ENCODE results near the gene BSND. TPM values are rescaled to one million over a fixed set of nuclear protein-coding genes. Genes with fewer than 3 reads are reported as not detected.

The BSND gene
- polyA plus RNA-seq, 3 donors: 0.02 TPM; not detected in 2

- no peak overlapping the region for H3K27ac ChIP-seq (ENCODE audit: low read depth, low read length)
- 38 to 45% (median 43%) methylated on average over 8 to 9 of the region's 9 CpGs for WGBS, 3 donors
Measured at GRCh38 chr1:55038974-55039341, 40.2 kb downstream of the BSND start.

DNA sequence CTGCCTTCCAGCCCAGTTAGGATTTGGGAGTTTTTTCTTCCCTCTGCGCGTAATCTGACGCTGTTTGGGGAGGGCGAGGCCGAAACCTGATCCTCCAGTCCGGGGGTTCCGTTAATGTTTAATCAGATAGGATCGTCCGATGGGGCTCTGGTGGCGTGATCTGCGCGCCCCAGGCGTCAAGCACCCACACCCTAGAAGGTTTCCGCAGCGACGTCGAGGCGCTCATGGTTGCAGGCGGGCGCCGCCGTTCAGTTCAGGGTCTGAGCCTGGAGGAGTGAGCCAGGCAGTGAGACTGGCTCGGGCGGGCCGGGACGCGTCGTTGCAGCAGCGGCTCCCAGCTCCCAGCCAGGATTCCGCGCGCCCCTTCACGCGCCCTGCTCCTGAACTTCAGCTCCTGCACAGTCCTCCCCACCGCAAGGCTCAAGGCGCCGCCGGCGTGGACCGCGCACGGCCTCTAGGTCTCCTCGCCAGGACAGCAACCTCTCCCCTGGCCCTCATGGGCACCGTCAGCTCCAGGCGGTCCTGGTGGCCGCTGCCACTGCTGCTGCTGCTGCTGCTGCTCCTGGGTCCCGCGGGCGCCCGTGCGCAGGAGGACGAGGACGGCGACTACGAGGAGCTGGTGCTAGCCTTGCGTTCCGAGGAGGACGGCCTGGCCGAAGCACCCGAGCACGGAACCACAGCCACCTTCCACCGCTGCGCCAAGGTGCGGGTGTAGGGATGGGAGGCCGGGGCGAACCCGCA is 40.8 kb downstream of the BSND start, which contains the start of gene PCSK9:
TSS of gene PCSK9 (plus strand) at position 207 of the 741 bp plus-strand sequence. CDS start at position 497, 290 bp downstream.
- no peak within 1 kb of the TSS for H3K27ac ChIP-seq (ENCODE audit: low read depth, low read length)
- WGBS, 3 donors: 1 to 2% (median 1%) methylated on average over 62 to 67 of the region's 67 CpGs

- H3K27ac ChIP-seq (ENCODE audit: low read depth, low read length): no peak overlapping the region
- 9 to 16% (median 13%) methylated on average over 45 to 49 of the region's 49 CpGs for WGBS, 3 donors
Measured at GRCh38 chr1:55040083-55040932, 41.6 kb downstream of the BSND start.

DNA sequence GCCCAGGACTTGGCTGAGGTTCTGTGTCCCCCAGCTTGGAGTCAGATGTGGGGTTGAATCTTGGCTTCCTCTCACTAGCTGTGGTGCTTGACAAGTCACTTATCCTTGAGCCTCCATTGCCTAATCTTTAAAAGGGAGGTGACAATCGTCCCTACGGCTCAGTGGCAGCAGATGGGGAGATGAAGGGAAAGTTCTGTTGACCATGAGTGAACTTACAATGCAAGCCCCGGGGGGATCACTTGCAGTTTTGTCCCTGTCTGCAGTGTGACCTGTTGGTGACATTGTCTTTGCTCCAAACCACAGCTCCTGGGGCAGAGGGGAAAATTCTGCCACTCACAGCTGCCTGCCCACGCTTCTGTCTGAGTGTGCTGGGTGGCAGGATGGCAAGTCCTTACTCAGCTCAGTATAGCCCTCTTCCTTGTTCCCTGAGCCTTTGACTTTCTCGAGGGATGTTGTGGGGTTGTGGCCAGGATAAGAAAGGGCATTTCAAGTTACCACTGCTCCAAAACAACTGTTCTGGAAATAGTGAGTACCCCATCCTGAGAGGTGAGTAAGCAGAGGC is 42.3 kb downstream of the BSND start:
- no peak overlapping the region for H3K27ac ChIP-seq (ENCODE audit: low read depth, low read length)
- 39 to 55% (median 47%) methylated on average over 5 of the region's 5 CpGs for WGBS, 3 donors

DNA sequence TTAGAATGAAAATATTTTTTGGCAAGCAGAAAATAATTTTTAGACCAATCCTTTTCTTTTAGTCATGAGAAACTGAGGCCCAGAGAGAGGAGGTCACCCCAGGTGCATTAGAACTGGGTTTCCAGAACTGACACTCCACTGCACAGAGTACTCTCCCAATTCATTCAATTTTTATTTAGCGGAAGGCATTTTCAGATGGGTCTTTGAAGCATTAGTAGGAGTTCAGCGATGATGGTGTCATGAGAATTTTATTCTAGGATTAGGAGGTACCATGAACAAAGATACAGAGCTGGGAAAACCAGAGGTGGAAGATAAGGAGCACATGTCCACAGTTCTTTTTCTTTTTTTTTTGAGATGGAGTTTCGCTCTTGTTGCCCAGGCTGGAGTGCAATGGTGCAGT is 42.9 kb downstream of the BSND start:
- no peak overlapping the region for H3K27ac ChIP-seq (ENCODE audit: low read depth, low read length)

DNA sequence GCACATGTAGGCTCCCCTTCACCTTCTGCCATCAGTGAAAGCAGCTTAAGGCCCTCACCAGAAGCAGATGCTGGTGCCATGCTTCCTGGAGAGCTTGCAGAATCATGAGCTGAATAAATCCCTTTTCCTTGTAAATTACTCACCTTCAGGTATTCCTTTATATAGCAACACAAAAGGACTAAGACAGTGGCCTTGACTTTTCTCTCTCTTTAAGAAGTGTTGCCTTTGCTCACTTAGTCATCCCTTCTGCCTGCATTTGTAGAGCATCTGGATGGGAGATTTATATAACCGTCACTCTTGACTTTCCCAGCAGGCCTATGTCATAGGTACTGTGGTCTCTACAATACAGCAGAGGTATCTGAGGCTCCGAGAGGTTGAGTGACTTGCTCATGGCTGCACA is 44.3 kb downstream of the BSND start:
- H3K27ac ChIP-seq (ENCODE audit: low read depth, low read length): no peak overlapping the region
- 91 to 95% (median 92%) methylated on average over 2 of the region's 2 CpGs for WGBS, 3 donors

More for the DNA sequence above, 42.9 kb downstream of the BSND start:
- 66 to 96% (median 78%) methylated on average over 3 of the region's 3 CpGs for WGBS, 3 donors

DNA sequence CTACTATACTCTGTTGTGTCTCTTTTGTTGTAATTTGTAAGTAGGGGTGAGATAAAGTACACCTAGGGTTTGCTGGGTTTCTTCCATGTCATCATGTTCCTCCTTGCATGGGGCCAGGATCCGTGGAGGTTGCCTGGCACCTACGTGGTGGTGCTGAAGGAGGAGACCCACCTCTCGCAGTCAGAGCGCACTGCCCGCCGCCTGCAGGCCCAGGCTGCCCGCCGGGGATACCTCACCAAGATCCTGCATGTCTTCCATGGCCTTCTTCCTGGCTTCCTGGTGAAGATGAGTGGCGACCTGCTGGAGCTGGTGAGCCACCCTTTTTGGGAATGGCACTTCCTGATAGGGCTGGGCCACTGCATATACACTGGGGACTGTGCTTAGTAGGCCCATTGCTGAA is 45.0 kb downstream of the BSND start:
- 94 to 98% (median 97%) methylated on average over 9 of the region's 9 CpGs for WGBS, 3 donors
- H3K27ac ChIP-seq (ENCODE audit: low read depth, low read length): no peak overlapping the region

DNA sequence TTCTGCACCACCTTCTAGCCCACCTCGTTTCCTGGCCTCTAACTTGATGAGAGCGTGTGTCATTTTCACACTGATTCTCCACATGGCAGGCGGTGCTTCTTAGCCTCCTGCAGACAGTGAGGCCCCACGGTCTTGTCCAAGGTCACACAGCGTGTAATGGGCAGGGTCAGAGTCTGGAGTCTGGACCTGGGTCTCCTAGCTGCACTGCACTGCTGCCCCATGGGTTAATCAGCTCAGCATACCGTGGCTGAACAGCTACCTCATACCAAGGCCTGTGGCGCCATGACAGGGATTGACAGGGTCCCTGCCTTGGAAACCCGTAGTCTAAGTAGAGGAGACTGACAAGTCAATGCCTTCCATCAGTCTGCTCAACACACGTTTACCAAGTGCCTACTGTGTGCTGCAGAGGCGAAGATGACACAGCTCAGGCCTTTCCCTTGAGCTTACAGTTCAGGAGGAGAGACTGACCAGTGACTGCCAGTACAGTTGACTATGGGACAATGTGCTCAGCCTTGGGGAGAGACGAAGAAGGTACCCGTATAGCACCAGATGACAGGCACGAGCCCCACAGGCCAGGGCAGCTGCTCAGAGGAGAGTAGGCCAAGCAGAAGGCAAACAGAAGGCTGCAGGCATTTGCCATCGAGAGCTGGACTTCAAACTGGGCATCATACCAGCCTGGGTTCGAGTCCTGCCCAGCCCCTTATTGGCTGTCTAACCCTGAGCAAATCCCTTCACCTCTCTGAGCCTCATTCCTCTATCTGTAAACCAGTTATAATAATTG is 46.1 kb downstream of the BSND start:
- WGBS, 3 donors: 81 to 92% (median 88%) methylated on average over 15 of the region's 15 CpGs
- no peak overlapping the region for H3K27ac ChIP-seq (ENCODE audit: low read depth, low read length)

DNA sequence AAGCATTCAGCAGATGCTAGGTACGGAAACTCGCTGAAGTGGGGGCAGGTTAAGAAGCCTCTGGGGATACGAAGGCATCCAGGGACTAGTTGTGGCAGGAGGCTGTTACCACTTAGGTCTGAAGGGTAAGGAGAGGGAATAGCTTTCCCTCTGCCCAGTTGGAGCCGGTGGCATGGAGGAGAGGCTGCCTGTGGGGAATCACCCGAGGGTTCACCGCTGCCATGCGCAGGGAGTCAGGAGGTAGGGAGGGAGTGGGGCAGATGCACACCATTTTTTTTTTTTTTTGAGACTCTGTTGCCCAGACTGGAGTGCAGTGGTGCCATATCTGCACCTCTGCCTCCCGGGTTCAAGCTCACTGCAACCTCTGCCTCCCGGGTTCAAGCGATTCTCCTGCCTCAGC is 46.7 kb downstream of the BSND start:
- WGBS, 3 donors: 95 to 98% (median 96%) methylated on average over 10 of the region's 10 CpGs
- H3K27ac ChIP-seq (ENCODE audit: low read depth, low read length): no peak overlapping the region

- 73 to 91% (median 86%) methylated on average over 4 of the region's 4 CpGs for WGBS, 3 donors
- no peak overlapping the region for H3K27ac ChIP-seq (ENCODE audit: low read depth, low read length)
Measured at GRCh38 chr1:55046871-55047270, 48.1 kb downstream of the BSND start.

DNA sequence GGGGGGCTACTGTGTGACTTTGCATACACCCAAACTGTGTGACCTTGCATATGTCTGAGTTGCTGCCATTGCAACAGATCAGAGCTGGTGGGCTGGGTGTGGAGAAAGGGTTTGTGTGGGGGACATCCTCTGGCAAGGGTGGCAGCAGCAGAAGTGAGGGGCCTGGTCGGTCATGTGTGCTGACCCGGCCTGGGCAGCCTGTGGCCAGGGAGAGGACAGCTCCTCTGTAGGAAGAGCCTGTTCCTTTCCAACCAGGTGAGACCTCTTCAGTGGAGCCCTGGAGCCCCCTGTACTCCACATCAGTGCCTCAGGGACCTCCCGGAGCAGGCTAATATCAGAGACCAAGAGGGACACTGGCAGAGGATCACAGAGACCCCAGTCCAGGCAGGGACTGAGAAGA is 48.9 kb downstream of the BSND start:
- 90 to 100% (median 93%) methylated on average over 3 of the region's 3 CpGs for WGBS, 3 donors
- H3K27ac ChIP-seq (ENCODE audit: low read depth, low read length): no peak overlapping the region

DNA sequence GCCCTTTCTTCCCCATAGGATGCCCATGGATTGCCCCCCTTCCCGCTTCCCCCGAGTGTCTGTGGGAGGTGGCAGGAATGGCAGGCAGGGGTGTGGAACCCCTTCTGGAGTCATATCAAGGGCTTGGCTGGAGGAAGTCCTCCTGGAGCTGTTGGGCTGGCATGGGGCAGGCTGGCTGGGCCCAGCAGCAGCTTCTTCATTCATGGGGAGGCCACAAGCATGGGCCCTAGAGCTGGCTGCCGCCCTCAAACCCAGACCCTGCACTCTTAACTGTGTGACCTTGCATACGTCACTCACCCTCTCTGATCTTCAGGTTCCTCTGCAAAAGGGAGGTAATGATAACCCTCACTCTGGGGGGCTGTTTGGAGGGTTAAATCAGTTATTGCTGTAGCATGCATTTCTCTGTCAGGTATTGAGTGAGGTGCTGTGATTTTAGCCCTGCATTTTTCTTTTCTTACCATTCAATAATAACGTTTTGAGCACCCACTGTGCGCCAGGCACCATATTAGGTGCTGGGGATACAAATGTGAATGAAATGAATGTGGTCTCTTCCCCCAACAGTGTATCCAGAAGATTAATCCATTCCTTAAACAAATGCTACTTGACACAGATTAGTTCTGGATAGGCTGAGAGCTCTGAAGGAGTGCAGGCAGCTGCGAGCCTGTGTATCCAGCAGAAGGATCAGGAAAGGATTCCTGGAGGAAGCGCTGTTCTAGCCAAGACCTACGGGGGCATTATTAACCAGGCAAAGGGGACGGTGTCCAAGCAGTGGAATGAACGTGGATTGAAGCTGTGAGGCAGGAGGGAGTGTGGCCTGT is 49.9 kb downstream of the BSND start:
- H3K27ac ChIP-seq (ENCODE audit: low read depth, low read length): no peak overlapping the region
- 89 to 92% (median 89%) methylated on average over 10 to 11 of the region's 11 CpGs for WGBS, 3 donors

DNA sequence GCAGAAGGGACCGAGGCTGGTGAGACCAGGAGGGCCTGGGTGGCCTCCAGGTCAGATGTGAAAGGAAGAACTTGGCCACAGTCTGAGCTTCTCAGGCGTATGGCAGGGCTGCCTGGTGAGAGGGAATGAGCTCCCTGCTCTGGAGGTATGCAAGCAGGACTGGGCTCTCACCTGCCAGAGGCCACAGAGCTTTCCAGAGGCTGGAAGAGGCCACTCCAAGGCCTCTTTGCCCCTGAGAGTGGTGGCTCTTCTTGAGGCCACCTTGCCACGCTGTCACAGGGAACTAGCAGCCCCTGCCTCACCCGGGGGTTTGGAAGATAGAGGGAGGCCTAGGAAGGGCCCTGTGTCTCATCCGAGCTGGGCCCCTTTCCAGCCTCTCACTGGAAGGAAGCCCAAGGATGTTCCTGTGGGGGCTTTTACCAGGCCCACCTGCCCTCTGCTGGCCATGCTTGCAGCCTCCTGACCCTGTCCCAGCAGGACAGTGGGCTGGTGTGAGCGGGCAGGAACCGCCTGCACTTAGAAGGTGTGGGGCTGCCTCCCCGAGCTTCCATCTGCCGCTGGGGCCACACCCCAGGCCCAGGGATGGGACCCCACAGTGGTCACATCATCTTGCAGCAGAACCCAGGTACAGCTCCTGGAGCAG is 50.7 kb downstream of the BSND start:
- WGBS, 3 donors: 78 to 84% (median 82%) methylated on average over 9 of the region's 9 CpGs

GRCh38 chr1:55049914-55050278 is 51.2 kb downstream of the BSND start:
- no peak overlapping the region for H3K27ac ChIP-seq (ENCODE audit: low read depth, low read length)
- WGBS, 3 donors: 48 to 52% (median 50%) methylated on average over 8 to 9 of the region's 9 CpGs

More for the DNA sequence above, 50.7 kb downstream of the BSND start:
- H3K27ac ChIP-seq (ENCODE audit: low read depth, low read length): no peak overlapping the region

DNA sequence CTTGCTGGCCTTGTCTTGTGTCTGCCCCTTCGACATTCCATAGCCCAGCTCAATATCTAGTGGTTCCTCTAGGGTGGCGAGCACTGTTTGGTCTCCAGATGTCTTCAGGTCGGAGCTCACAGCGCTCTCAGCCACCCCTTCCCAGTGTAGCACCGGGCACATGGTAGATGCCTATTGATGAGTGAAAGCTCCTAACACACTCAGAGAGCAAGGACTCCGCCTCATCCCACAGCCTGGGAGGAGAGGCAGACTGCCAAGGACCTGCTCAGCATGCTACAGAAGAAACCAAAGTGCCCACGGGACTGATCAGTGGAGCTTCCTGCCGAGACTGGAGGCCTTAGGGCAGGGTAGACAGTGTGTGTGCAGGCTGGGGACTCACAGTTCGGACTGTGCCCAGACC is 51.5 kb downstream of the BSND start:
- 65 to 73% (median 67%) methylated on average over 9 of the region's 9 CpGs for WGBS, 3 donors

DNA sequence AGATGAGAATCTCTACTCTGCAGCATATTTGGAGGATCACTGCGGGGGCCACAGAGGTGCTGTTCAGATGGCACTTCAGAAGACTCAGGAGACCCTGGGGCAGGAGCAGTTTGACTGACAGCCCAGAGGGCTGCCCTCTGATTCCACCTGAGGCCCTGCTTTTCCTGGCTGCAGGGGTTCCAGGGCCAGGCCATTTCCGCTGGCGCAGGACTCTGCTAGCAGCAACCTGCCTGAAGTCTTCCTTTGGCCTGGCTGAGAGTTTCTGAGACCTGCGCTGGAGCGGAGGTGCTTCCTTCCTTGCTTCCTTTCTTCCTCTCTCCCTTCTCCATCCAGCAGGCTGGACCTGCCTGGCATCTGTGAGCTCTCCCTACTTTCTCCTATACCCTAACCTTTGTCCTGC is 52.4 kb downstream of the BSND start:
- H3K27ac ChIP-seq (ENCODE audit: low read depth, low read length): no peak overlapping the region
- WGBS, 3 donors: 76 to 92% (median 83%) methylated on average over 5 of the region's 5 CpGs

More for the DNA sequence above, 51.5 kb downstream of the BSND start:
- H3K27ac ChIP-seq (ENCODE audit: low read depth, low read length): no peak overlapping the region

GRCh38 chr1:55051621-55052020 is 52.9 kb downstream of the BSND start:
- 59 to 82% (median 60%) methylated on average over 9 of the region's 9 CpGs for WGBS, 3 donors
- H3K27ac ChIP-seq (ENCODE audit: low read depth, low read length): no peak overlapping the region
